Medulla oblongata (tissue), 1 donor: ENCODE results near the gene SOHLH1.
"Not testable (repeated sequence)": the region's sequence is repeated elsewhere in the genome, so short reads cannot be mapped to it uniquely, and the experiment has no call there.

Experiments used
- DNase-seq: peaks from one replicate; pipeline ENCODE4 v3.0.0-alpha.2; 2015; ENCODE audit errors: extremely low spot score

The SOHLH1 gene

DNA sequence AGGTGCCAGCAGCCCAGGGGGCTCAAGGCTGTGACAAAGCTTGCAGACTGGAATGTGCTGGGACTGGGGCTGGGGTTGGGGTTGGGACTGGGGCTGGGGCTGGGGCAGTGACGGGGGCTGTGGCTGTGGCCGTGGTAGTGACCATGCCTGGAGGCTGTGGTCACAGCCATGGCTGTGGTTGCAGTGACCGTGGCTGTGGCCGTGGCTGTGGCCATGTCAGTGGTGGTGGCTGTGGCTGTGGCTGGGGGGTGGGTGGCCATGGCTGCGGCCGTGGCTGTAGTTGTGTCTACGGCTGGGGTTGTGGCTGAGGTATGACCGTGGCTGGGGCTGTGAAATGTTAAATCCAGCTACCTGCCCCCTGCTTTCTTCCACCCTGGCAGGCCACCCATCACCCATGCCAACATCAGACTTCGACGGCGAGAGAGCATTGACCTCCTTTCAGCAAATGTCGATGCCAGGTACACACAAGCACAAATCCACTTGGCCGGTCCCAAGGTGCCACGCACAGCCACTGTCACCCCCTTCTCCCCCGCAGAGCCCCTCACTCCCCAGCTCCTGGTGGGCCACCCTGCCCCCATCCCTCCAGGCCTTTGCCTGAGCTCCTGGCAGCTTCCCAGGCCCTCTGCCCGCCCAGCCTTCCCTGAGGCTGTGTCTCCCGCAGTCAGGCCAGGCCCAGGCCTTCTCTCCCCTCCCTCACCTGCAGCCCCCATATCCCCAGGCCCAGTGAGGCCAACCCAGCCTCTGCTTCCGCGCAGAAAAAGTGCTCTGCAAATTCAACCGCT is 20.9 kb downstream of the SOHLH1 start:
- no peak for DNase-seq

DNA sequence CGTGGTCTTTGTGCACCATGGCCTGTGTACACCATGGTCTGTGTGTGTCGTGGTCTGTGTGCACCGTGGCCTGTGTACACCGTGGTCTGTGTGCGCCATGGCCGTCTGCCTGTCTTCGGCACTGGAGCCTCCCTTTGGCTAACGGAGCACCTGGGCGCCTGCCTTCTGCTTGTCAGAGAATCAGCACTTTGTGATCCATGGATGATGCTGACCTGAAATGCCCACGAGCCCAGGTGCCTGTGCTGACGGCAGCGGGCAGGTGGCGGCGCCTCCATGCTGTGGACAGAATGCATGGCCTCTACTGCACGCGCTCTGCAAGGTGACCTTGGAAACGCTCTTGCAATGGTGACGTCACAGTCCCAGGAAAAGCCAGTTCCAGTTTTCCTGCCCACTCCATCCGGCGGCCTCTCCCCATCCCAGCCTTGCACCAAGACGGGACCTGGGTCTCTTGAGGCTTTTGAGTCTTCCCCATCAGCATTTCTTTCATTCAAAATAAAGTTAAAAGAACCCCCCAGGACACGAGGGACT is 21.6 kb downstream of the SOHLH1 start:
- no peak for DNase-seq

DNA sequence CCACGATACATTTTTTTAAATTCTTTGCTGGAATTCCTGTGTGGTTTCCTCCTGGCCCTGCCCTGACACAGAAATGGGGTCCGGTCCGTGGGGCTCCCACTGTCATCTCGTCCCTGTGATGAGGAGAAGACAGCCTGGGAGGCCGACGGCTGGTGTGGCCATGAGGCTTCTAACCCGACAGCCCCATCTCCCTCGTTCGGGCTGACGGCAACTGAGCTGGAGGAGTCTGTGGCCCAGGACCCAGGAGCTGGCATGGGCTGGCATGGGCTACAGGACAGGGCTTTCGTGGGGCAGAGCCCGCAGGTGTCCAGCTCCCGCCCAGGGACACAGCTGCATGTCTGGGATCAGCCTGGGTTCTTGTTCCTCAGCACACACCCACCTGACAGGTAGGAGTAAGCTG is 22.4 kb downstream of the SOHLH1 start:
- no peak for DNase-seq

DNA sequence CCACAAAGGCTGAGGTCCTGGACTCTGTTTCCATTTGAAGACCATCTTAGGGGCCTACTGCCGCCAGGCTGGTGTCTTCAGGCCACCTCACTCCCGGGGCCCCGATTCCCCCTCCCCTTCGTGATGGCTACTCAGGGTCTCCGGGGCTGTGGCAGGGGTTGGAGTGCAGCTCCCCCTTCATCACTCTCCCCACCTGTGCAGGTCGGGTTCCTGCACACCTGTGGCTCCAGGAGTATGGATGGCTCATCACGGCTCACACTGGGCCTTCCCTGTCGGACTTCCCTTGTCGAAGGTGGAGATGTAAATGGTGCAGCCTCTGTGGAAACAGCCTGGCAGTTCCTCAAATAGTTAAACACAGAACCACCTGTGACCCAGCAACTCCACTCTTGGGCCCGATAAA is 24.3 kb downstream of the SOHLH1 start:
- DNase-seq = no peak

GRCh38 chr9:135673941-135674340 is 25.3 kb downstream of the SOHLH1 start:
- DNase-seq = no peak

- DNase-seq = not testable (repeated sequence)
Measured at GRCh38 chr9:135672786-135673185, 26.5 kb downstream of the SOHLH1 start.

GRCh38 chr9:135671591-135672041 is 27.7 kb downstream of the SOHLH1 start:
- no peak for DNase-seq

- no peak for DNase-seq
Measured at GRCh38 chr9:135670721-135671590, 28.3 kb downstream of the SOHLH1 start.

DNA sequence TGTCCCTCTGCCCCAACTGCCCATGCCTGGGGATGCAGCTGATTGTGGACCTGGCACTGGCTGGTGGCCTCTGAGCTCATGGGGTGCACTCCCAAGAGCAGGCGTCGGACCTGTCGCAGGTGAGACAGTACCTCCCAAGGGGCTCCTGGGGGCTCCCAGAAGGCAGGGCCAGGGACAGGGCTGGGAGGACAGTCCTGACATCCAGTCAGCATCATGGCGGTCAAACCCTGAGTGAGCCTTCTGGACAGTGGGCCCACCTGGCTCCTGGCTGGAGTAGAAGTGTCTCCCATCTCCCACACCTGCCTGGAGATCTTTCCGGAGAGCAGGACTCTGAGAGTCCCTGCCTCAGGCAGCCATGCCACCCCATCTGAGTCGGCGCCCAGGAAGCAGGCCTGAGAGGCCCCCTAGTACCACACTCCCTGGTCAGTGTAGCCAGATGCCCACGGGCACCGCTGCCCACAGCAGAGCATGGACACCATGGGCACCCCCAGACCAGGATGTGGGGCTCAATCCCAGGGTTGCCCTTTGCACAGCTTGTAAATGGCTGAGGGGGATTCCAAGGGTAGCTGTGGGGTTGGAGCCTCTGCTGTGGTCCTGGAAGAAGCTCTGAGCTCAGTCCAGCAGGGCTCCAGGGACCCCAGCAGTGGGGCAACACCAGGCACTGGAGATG is 29.5 kb downstream of the SOHLH1 start:
- DNase-seq = no peak

DNA sequence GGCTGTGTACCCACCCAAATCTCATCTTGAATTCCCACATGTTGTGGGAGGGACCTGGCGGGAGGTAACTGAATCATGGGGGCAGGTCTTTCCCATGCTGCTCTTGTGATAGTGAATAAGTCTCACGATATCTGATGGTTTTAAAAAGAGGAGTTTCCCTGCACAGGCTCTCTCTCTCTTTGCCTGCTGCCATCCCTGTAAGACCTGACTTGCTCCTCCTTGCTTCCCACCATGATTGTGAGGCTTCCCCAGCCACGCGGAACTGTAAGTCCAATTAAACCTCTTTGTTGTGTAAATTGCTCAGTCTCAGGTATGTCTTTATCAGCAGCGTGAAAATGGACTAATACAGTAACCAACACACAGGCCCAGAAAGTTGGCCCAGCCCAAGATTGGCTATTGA is 30.3 kb downstream of the SOHLH1 start:
- DNase-seq = not testable (repeated sequence)

GRCh38 chr9:135667463-135668001 is 31.7 kb downstream of the SOHLH1 start:
- DNase-seq = no peak

DNA sequence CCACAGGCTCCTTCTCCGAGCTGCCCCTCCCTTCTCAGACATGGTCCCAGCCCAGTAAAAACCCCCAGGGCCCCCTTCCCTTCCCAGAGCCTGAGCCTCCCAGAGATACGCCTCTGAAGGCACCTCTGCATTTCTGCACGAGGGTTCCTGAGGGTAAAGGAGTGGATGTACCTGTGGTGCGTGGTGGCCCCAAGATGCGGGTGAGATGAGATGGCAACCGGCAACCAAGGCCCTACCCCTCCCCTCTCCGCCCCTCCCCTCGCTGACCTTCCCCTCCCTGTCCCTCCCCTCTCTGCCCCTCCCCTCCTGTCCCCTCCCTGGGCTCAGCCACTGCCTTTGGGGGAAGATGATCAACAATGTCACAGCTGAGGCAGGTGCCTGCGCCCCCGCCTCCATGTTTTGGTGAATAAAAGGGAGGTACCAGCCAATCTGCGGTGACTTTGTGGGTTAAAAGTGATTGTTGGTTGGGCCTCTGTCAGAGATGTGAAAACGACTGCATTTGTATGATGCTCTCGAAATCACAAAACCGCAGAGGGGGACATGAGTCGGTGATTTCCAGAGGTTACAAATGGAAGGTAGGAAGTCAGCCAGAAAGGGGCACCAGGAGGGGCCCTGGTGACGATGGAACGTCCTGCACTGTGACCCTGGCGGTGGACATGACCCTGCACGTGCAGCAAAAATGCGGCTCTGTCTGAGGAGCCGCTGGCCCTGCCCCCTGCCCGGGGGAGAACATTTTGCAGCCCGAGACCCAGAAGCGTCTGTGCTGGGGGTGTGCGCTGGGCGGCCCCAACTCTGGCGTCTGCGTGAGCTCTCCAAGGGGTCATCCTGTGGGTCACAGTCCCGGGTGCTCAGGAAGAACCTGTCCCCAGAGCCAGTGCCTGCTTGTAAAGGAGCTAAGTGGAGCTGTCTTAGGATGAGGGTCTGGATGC is 32.5 kb downstream of the SOHLH1 start:
- DNase-seq = no peak

GRCh38 chr9:135665795-135666189 is 33.5 kb downstream of the SOHLH1 start:
- DNase-seq = no peak

GRCh38 chr9:135664801-135665794 is 34.2 kb downstream of the SOHLH1 start:
- no peak for DNase-seq

- DNase-seq = no peak
Measured at GRCh38 chr9:135664266-135664665, 35.0 kb downstream of the SOHLH1 start.

GRCh38 chr9:135663857-135664256 is 35.4 kb downstream of the SOHLH1 start:
- DNase-seq = no peak

- DNase-seq = no peak
Measured at GRCh38 chr9:135663451-135663770, 35.9 kb downstream of the SOHLH1 start.

GRCh38 chr9:135662758-135663450 is 36.4 kb downstream of the SOHLH1 start, which contains the start of gene LCN9:
Gene LCN9, plus strand, starts transcription at chr9:135663309. Its CDS starts 13 bp downstream, at chr9:135663322.
- DNase-seq = no peak
